IMR-90 (cell line): Measurements from ENCODE around the gene CYP2C9.

ENCODE experiments used
- CEBPB ChIP-seq: IDR thresholded peaks from 2 replicates; pipeline ENCODE4 v1.6.1; 2012; ENCODE audit warnings: low read depth, low read length, improper control_type of control experiment
- CHD1 ChIP-seq: IDR thresholded peaks from 2 replicates; pipeline ENCODE4 v1.6.1; 2012; ENCODE audit warnings: low read depth, low read length, improper control_type of control experiment
- FOS ChIP-seq: fragments of 150-350 bp; IDR thresholded peaks from 2 replicates; pipeline ENCODE4 v1.6.1; 2016; ENCODE audit warnings: low read depth, low read length
- MAFK ChIP-seq: IDR thresholded peaks from 2 replicates; pipeline ENCODE4 v1.6.1; 2012; ENCODE audit warnings: low read depth, low read length, improper control_type of control experiment
- MAZ ChIP-seq: IDR thresholded peaks from 2 replicates; pipeline ENCODE4 v1.6.1; 2012; ENCODE audit warnings: low read depth, mild to moderate bottlenecking, low read length, improper control_type of control experiment, moderate library complexity, borderline replicate concordance
- MXI1 ChIP-seq: IDR thresholded peaks from 2 replicates; pipeline ENCODE4 v1.6.1; 2012; ENCODE audit warnings: low read depth, mild to moderate bottlenecking, low read length, moderate library complexity, borderline replicate concordance
- POLR2A ChIP-seq: IDR thresholded peaks from 2 replicates; pipeline ENCODE4 v1.6.1; 2012; ENCODE audit warnings: mild to moderate bottlenecking, low read depth, low read length
- RAD21 ChIP-seq: IDR thresholded peaks from 2 replicates; pipeline ENCODE4 v1.6.1; 2012; ENCODE audit warnings: low read length, improper control_type of control experiment
- RCOR1 ChIP-seq: IDR thresholded peaks from 2 replicates; pipeline ENCODE4 v1.6.1; 2012; ENCODE audit warnings: mild to moderate bottlenecking, low read length, improper control_type of control experiment; ENCODE audit not compliant: insufficient replicate concordance
- RFX5 ChIP-seq: IDR thresholded peaks from 2 replicates; pipeline ENCODE4 v1.8.0; 2012; ENCODE audit warnings: low read depth, mild to moderate bottlenecking, low read length, moderate library complexity
- SMC3 ChIP-seq: fragments of 150-350 bp; IDR thresholded peaks from 2 replicates; pipeline ENCODE4 v1.6.1; 2016; ENCODE audit warnings: low read depth, mild to moderate bottlenecking, antibody characterized with exemption, low read length, moderate library complexity
- TF ChIP-seq, protein P1 (sequence below): conservative IDR thresholded peaks from 2 replicates; pipeline ENCODE4 v1.5.1; 2012; ENCODE audit warnings: mild to moderate bottlenecking, low read depth, low read length, improper control_type of control experiment
- TF ChIP-seq, protein P2 (sequence below): fragments of 150-350 bp; IDR thresholded peaks from 2 replicates; pipeline ENCODE4 v1.6.1; 2016; ENCODE audit warnings: low read depth, mild to moderate bottlenecking, low read length, moderate library complexity, borderline replicate concordance
- TF ChIP-seq, protein P3 (sequence below): fragments of 150-350 bp; IDR thresholded peaks from 2 replicates; pipeline ENCODE4 v1.6.1; 2017; ENCODE audit warnings: mild to moderate bottlenecking, antibody characterized with exemption, low read length, low read depth

DNA sequence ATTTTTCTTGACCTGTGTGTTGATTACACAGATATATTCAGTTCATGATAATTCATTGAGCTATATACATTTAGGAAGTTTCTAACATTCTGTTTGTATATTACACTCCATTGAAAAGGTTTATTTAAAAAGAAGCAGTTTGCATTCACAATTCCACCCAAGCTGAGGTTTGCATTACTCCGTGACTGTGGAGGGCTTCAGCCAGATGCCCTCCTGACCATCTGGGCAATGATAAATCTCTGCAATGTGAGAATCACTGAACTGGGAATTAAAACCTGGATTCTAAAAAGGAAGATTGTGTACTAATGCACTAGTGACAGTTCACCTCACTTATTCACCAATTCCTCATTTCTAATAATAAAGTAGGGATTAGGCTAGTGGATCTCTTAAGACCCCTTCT lies 36.4 kb upstream of the CYP2C9 start:
- TF ChIP-seq, protein P1, sequence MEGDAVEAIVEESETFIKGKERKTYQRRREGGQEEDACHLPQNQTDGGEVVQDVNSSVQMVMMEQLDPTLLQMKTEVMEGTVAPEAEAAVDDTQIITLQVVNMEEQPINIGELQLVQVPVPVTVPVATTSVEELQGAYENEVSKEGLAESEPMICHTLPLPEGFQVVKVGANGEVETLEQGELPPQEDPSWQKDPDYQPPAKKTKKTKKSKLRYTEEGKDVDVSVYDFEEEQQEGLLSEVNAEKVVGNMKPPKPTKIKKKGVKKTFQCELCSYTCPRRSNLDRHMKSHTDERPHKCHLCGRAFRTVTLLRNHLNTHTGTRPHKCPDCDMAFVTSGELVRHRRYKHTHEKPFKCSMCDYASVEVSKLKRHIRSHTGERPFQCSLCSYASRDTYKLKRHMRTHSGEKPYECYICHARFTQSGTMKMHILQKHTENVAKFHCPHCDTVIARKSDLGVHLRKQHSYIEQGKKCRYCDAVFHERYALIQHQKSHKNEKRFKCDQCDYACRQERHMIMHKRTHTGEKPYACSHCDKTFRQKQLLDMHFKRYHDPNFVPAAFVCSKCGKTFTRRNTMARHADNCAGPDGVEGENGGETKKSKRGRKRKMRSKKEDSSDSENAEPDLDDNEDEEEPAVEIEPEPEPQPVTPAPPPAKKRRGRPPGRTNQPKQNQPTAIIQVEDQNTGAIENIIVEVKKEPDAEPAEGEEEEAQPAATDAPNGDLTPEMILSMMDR, result no peak
- TF ChIP-seq SMC3 (no peak), MAFK (no peak), RFX5 (no peak), POLR2A (no peak), MXI1 (no peak), CHD1 (no peak), RCOR1 (no peak), CEBPB (no peak), MAZ (no peak), RAD21 (no peak), FOS (no peak)
- TF ChIP-seq, protein P2, sequence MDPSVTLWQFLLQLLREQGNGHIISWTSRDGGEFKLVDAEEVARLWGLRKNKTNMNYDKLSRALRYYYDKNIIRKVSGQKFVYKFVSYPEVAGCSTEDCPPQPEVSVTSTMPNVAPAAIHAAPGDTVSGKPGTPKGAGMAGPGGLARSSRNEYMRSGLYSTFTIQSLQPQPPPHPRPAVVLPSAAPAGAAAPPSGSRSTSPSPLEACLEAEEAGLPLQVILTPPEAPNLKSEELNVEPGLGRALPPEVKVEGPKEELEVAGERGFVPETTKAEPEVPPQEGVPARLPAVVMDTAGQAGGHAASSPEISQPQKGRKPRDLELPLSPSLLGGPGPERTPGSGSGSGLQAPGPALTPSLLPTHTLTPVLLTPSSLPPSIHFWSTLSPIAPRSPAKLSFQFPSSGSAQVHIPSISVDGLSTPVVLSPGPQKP, result no peak
- TF ChIP-seq, protein P3, sequence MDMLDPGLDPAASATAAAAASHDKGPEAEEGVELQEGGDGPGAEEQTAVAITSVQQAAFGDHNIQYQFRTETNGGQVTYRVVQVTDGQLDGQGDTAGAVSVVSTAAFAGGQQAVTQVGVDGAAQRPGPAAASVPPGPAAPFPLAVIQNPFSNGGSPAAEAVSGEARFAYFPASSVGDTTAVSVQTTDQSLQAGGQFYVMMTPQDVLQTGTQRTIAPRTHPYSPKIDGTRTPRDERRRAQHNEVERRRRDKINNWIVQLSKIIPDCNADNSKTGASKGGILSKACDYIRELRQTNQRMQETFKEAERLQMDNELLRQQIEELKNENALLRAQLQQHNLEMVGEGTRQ, result no peak
